ENCODE measurements around the gene INVS. TPM values are rescaled to one million over a fixed set of nuclear protein-coding genes. Genes with fewer than 3 reads are reported as not detected.

The INVS gene
- total RNA-seq, 1 experiment from 2014 or later = 27.0 TPM

Other genes starting within 250 kb of the INVS start
- gene STX17, start 192.6 kb upstream of the INVS start, total RNA-seq (2014; rRNA removed; shearing (Covaris generic)) = 3.4 and 11.8 TPM in 2 replicates
- 9.4 and 10.9 TPM in 2 replicates for gene ERP44, start 243 bp upstream of the INVS start, total RNA-seq (2014; rRNA removed; shearing (Covaris generic))